Measurements from ENCODE around the gene KSR1.

Gene KSR1

DNA sequence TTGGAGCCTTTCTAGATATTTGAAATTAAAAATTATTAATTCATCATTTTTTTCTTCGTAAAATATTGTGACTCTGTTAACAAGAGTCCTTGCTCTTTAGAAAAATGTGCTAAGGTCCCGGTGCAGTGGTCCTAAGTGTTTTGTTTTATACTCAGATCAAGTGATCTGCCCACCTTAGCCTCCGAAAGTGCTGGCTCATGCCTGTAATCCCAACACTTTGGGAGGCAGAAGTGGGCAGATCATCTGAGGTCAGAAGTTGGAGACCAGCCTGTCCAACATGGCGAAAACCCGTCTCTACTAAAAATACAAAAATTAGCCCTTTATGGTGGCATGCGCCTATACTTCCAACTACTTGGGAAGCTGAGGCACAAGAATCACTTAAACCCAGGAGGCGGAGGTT, 92.1 kb downstream of the KSR1 start:
- H3K14ac ChIP-seq (ENCODE audit: low read length): no peak overlapping the region
- H3K18ac ChIP-seq (ENCODE audit: low read length): no peak overlapping the region
- H3K27me3 ChIP-seq (ENCODE audit: control insufficient read depth in 3 of 3, insufficient read depth in 3 of 3, low read depth in 1 of 3, low read length in 3 of 3): no peaks in the 10 kb centered on the region
- no peak overlapping the region for H2BK120ac ChIP-seq (ENCODE audit: low read depth, low read length)
- H3K4ac ChIP-seq (ENCODE audit: low read length): no peak overlapping the region
- H3K4me1 ChIP-seq (ENCODE audit: control insufficient read depth in 2 of 2, insufficient read depth in 1 of 2, low read depth in 1 of 2, low read length in 2 of 2): peaks cover 0 to 5% of the 10 kb centered on the region in 2 donors
- no peak overlapping the region for H2BK12ac ChIP-seq (ENCODE audit: low read length)
- H4K8ac ChIP-seq (ENCODE audit: low read depth, low read length): no peak overlapping the region
- H3K79me1 ChIP-seq (ENCODE audit: low read depth, low read length): no peaks in the 10 kb centered on the region
- H2AK5ac ChIP-seq (ENCODE audit: low read depth, low read length): no peak overlapping the region
- no peaks in the 10 kb centered on the region for H3K36me3 ChIP-seq (replicated peaks in 1 of 2; ENCODE audit: control insufficient read depth in 2 of 2, insufficient read depth in 2 of 2, low read length in 2 of 2)
- H3K9ac ChIP-seq (ENCODE audit: low read depth, low read length, poor library complexity): no peak overlapping the region
- no peak overlapping the region for H3K4me2 ChIP-seq (ENCODE audit: insufficient read depth, low read length, poor library complexity, severe bottlenecking)
- no peak overlapping the region for H2AFZ ChIP-seq (ENCODE audit: low read length)
- no peak overlapping the region for H3K23ac ChIP-seq (ENCODE audit: low read depth, low read length, poor library complexity)
- no peak overlapping the region for H3K4me3 ChIP-seq (ENCODE audit: low read length in 2 of 2)
- H2BK15ac ChIP-seq (ENCODE audit: low read length): no peak overlapping the region
- no peak overlapping the region for H2BK5ac ChIP-seq (ENCODE audit: low read length)
- no CpG with 5 or more reads among the region's 7 CpGs for WGBS, 2 donors (ENCODE audit: extremely low coverage in 2 of 2, insufficient read length in 2 of 2, insufficient replicate concordance in 1 of 2)
- H3K27ac ChIP-seq (replicated peaks; ENCODE audit: low read length): no peak overlapping the region
- no peaks in the 10 kb centered on the region for H3K9me3 ChIP-seq (replicated peaks in 1 of 2; ENCODE audit: control insufficient read depth in 2 of 2, insufficient read depth in 1 of 2, low read depth in 1 of 2, low read length in 2 of 2)
- H4K91ac ChIP-seq (ENCODE audit: low read depth, low read length, poor library complexity): no peak overlapping the region
- no peak for DNase-seq (ENCODE audit: low spot score)

DNA sequence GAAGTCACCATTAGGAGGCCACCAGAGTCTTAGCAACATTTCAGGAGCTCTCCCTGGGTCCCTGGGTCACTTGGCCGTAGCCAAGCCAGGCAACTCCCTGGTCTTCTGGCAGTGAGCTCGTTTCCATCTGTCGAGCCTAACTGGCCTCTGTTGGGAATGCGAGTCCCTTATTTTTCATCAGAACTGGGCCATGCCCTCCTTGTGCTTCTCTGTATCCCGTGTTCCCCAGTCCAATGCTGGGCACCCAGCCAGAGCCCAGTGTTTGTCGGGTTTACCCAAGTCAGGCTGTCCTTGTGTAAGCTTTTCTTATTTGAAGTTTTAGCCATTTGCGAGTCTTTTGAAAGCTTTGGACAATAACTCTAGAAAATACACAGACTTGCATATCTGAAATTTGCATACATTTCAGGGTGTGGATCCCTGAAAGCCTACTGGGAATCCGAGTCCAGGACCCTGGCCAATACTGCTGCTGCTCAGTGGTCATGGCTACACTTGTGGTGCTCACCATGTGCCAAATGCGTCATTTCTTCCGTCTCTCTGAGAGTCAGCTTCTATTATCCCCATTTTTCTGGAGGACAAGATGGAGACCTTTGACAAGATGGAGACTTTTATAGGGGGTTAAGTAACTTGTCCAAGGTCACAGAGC, 93.1 kb downstream of the KSR1 start:
- Histone ChIP-seq H2BK5ac (ENCODE audit: low read length) (no peak overlapping the region), H3K18ac (ENCODE audit: low read length) (no peak overlapping the region), H2BK15ac (ENCODE audit: low read length) (no peak overlapping the region), H3K14ac (ENCODE audit: low read length) (no peak overlapping the region), H3K79me1 (ENCODE audit: low read depth, low read length) (no peaks in the 10 kb centered on the region), H3K4ac (ENCODE audit: low read length) (no peak overlapping the region), H3K4me1 (ENCODE audit: control insufficient read depth in 2 of 2, insufficient read depth in 1 of 2, low read depth in 1 of 2, low read length in 2 of 2) (peaks cover 0 to 5% of the 10 kb centered on the region in 2 donors), H2AK5ac (ENCODE audit: low read depth, low read length) (no peak overlapping the region), H3K27me3 (ENCODE audit: control insufficient read depth in 3 of 3, insufficient read depth in 3 of 3, low read depth in 1 of 3, low read length in 3 of 3) (no peaks in the 10 kb centered on the region), H3K36me3 (replicated peaks in 1 of 2; ENCODE audit: control insufficient read depth in 2 of 2, insufficient read depth in 2 of 2, low read length in 2 of 2) (peaks cover 0 to 2% of the 10 kb centered on the region in 2 donors), H2BK12ac (ENCODE audit: low read length) (no peak overlapping the region), H3K9me3 (replicated peaks in 1 of 2; ENCODE audit: control insufficient read depth in 2 of 2, insufficient read depth in 1 of 2, low read depth in 1 of 2, low read length in 2 of 2) (no peaks in the 10 kb centered on the region), H3K4me3 (ENCODE audit: low read length in 2 of 2) (no peak overlapping the region), H3K9ac (ENCODE audit: low read depth, low read length, poor library complexity) (no peak overlapping the region), H3K27ac (replicated peaks; ENCODE audit: low read length) (no peak overlapping the region), H3K4me2 (ENCODE audit: insufficient read depth, low read length, poor library complexity, severe bottlenecking) (no peak overlapping the region), H3K23ac (ENCODE audit: low read depth, low read length, poor library complexity) (no peak overlapping the region), H4K8ac (ENCODE audit: low read depth, low read length) (no peak overlapping the region), H2AFZ (ENCODE audit: low read length) (no peak overlapping the region), H2BK120ac (ENCODE audit: low read depth, low read length) (no peak overlapping the region), H4K91ac (ENCODE audit: low read depth, low read length, poor library complexity) (no peak overlapping the region)
- no peak for DNase-seq (ENCODE audit: low spot score)
- WGBS, 2 donors (ENCODE audit: extremely low coverage in 2 of 2, insufficient read length in 2 of 2, insufficient replicate concordance in 1 of 2): no CpG with 5 or more reads among the region's 10 CpGs

DNA sequence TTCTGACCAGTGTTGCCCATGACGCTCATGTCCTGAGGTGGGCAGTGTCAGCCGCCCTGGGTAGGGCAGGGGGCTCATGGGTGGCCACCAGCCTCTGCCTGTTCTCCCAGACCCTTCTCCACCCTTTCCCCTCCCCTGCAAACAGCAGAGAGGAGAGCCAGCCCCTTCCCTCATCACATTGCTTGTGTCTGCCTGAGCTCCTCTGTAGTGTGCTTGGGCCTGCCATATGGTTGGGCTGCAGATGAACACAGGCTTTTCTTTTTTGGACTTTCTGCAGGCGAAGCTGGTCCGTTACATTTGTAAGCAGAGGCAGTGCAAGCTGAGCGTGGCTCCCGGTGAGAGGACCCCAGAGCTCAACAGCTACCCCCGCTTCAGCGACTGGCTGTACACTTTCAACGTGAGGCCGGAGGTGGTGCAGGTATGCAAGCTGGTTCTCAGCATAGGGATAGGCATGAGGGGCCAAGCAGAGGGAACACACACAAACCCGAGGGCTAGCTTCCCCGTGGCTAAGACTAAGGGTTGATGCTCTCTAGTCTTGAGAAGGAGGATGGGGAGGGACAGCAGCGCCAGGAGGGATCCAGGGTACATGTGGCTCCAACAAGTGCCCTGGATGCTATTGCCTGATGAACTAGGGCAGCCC, 94.2 kb downstream of the KSR1 start:
- Histone ChIP-seq H3K4ac (ENCODE audit: low read length) (no peak overlapping the region), H3K79me1 (ENCODE audit: low read depth, low read length) (no peaks in the 10 kb centered on the region), H3K18ac (ENCODE audit: low read length) (peak overlapping the region; percentile 48), H3K27me3 (ENCODE audit: control insufficient read depth in 3 of 3, insufficient read depth in 3 of 3, low read depth in 1 of 3, low read length in 3 of 3) (no peaks in the 10 kb centered on the region), H2AFZ (ENCODE audit: low read length) (no peak overlapping the region), H4K8ac (ENCODE audit: low read depth, low read length) (no peak overlapping the region), H3K27ac (replicated peaks; ENCODE audit: low read length) (no peak overlapping the region), H2BK5ac (ENCODE audit: low read length) (no peak overlapping the region), H3K4me3 (ENCODE audit: low read length in 2 of 2) (no peak overlapping the region), H2BK12ac (ENCODE audit: low read length) (no peak overlapping the region), H3K4me2 (ENCODE audit: insufficient read depth, low read length, poor library complexity, severe bottlenecking) (no peak overlapping the region), H3K14ac (ENCODE audit: low read length) (no peak overlapping the region), H2BK15ac (ENCODE audit: low read length) (no peak overlapping the region), H4K91ac (ENCODE audit: low read depth, low read length, poor library complexity) (no peak overlapping the region), H3K36me3 (replicated peaks in 1 of 2; ENCODE audit: control insufficient read depth in 2 of 2, insufficient read depth in 2 of 2, low read length in 2 of 2) (peaks cover 0 to 2% of the 10 kb centered on the region in 2 donors), H2BK120ac (ENCODE audit: low read depth, low read length) (no peak overlapping the region), H3K23ac (ENCODE audit: low read depth, low read length, poor library complexity) (no peak overlapping the region), H2AK5ac (ENCODE audit: low read depth, low read length) (no peak overlapping the region), H3K4me1 (ENCODE audit: control insufficient read depth in 2 of 2, insufficient read depth in 1 of 2, low read depth in 1 of 2, low read length in 2 of 2) (peaks cover 0 to 5% of the 10 kb centered on the region in 2 donors), H3K9ac (ENCODE audit: low read depth, low read length, poor library complexity) (no peak overlapping the region), H3K9me3 (replicated peaks in 1 of 2; ENCODE audit: control insufficient read depth in 2 of 2, insufficient read depth in 1 of 2, low read depth in 1 of 2, low read length in 2 of 2) (no peaks in the 10 kb centered on the region)
- DNase-seq (ENCODE audit: low spot score): no peak
- WGBS, 2 donors (ENCODE audit: extremely low coverage in 2 of 2, insufficient read length in 2 of 2, insufficient replicate concordance in 1 of 2): no CpG with 5 or more reads among the region's 13 CpGs

DNA sequence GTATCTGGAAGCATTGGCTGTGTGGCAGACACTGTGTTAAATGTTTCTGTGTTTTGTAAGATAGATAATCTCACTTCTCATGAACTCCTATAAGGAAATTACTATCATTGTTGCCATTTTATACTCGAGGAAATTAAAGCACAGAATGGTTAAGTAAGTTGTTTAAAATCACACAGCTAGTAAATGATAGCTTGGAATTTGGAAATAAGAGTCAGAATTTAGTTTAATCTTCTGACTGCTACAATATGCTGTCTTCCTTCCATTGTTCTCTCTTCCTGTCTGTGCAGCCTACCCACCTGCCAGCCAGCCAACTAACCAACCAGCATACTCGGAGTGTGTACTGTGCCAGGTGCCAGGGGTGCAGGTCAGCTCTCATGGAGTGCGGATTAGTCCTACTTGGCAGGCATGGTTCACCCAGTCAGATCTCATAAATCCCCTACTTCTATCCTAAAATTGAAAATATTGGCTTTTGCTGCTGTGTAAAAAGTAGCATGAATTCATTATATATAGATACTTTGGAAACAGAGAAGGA, 94.8 kb downstream of the KSR1 start:
- no CpG with 5 or more reads among the region's 3 CpGs for WGBS, 2 donors (ENCODE audit: extremely low coverage in 2 of 2, insufficient read length in 2 of 2, insufficient replicate concordance in 1 of 2)

More for the DNA sequence above, 94.8 kb downstream of the KSR1 start:
- Histone ChIP-seq H3K27ac (replicated peaks; ENCODE audit: low read length) (no peak overlapping the region), H3K9ac (ENCODE audit: low read depth, low read length, poor library complexity) (no peak overlapping the region), H2BK12ac (ENCODE audit: low read length) (no peak overlapping the region), H3K14ac (ENCODE audit: low read length) (no peak overlapping the region), H3K27me3 (ENCODE audit: control insufficient read depth in 3 of 3, insufficient read depth in 3 of 3, low read depth in 1 of 3, low read length in 3 of 3) (no peaks in the 10 kb centered on the region), H2BK5ac (ENCODE audit: low read length) (no peak overlapping the region), H3K4me2 (ENCODE audit: insufficient read depth, low read length, poor library complexity, severe bottlenecking) (no peak overlapping the region), H2BK120ac (ENCODE audit: low read depth, low read length) (no peak overlapping the region), H2BK15ac (ENCODE audit: low read length) (no peak overlapping the region), H3K4me1 (ENCODE audit: control insufficient read depth in 2 of 2, insufficient read depth in 1 of 2, low read depth in 1 of 2, low read length in 2 of 2) (peaks cover 3 to 5% of the 10 kb centered on the region in 2 donors), H2AK5ac (ENCODE audit: low read depth, low read length) (no peak overlapping the region), H3K18ac (ENCODE audit: low read length) (no peak overlapping the region), H3K36me3 (replicated peaks in 1 of 2; ENCODE audit: control insufficient read depth in 2 of 2, insufficient read depth in 2 of 2, low read length in 2 of 2) (peaks cover 0 to 2% of the 10 kb centered on the region in 2 donors), H3K79me1 (ENCODE audit: low read depth, low read length) (no peaks in the 10 kb centered on the region), H4K91ac (ENCODE audit: low read depth, low read length, poor library complexity) (no peak overlapping the region), H3K4ac (ENCODE audit: low read length) (no peak overlapping the region), H4K8ac (ENCODE audit: low read depth, low read length) (no peak overlapping the region), H3K23ac (ENCODE audit: low read depth, low read length, poor library complexity) (no peak overlapping the region), H3K4me3 (ENCODE audit: low read length in 2 of 2) (no peak overlapping the region), H3K9me3 (replicated peaks in 1 of 2; ENCODE audit: control insufficient read depth in 2 of 2, insufficient read depth in 1 of 2, low read depth in 1 of 2, low read length in 2 of 2) (no peaks in the 10 kb centered on the region), H2AFZ (ENCODE audit: low read length) (no peak overlapping the region)
- no peak for DNase-seq (ENCODE audit: low spot score)
